Right kidney (tissue), 1 donor: ENCODE results near the gene MEF2A.

ENCODE experiments used
- DNase-seq: peaks from one replicate; pipeline ENCODE4 v3.0.0-alpha.2; 2016

Gene MEF2A

GRCh38 chr15:99764522-99764921, 198.7 kb downstream of the MEF2A start:
- DNase-seq: no peak
